Activated CD4-positive, alpha-beta memory T cell treated with anti-CD3 and anti-CD28 coated beads, Interleukin-2, amount 10 ng/mL, durations not matched to agents 7 days and 5 days (primary cell): ENCODE measurements around the gene FBXO42. TPM values are rescaled to one million over a fixed set of nuclear protein-coding genes. Genes with fewer than 3 reads are reported as not detected.
A peak's percentile ranks its signal among the peaks of the same experiment; 100 is the strongest.

ENCODE experiments used
- CTCF ChIA-PET: fragments of 350-600 bp; sonication (Branson Sonifier 250); formaldehyde crosslinking; loops from one replicate; lab custom pipeline; 2021; ENCODE audit warnings: antibody characterized with exemption, inconsistent platforms; lab: Charles Lee
- POLR2A ChIA-PET: fragments of 350-600 bp; sonication (Branson Sonifier 250); formaldehyde crosslinking; loops from one replicate; lab custom pipeline; 2021; ENCODE audit warnings: antibody characterized with exemption; lab: Charles Lee
- DNase-seq: peaks from one replicate; pipeline ENCODE4 v3.0.0-alpha.2; 2020
- H3K27ac Mint-ChIP-seq: one replicate; pipeline ENCODE4 v1.8.0; 2021; ENCODE audit warnings: mild to moderate bottlenecking, mixed read lengths
- H3K27me3 Mint-ChIP-seq: one replicate; pipeline ENCODE4 v1.8.0; 2021; ENCODE audit warnings: mixed read lengths
- H3K36me3 Mint-ChIP-seq: one replicate; pipeline ENCODE4 v1.8.0; 2021; ENCODE audit warnings: low read depth, mixed read lengths
- H3K4me1 Mint-ChIP-seq: one replicate; pipeline ENCODE4 v1.8.0; 2021; ENCODE audit warnings: mixed read lengths
- H3K4me3 Mint-ChIP-seq: one replicate; pipeline ENCODE4 v1.8.0; 2021; ENCODE audit warnings: mild to moderate bottlenecking, mixed read lengths
- H3K9me3 Mint-ChIP-seq: one replicate; pipeline ENCODE4 v1.8.0; 2021; ENCODE audit warnings: mixed read lengths
- total RNA-seq, 2 experiments: library from RNA; stranded (reverse); gene quantifications; one replicate each; pipeline ENCODE4 v1.2.3, GENCODE V29; 2021

FBXO42 gene
- total RNA-seq: 10 to 100 TPM; 19.9 to 20.7 TPM

- Mint-ChIP-seq H3K9me3 (no peaks in the 10 kb centered on the region), H3K27ac (peak within 1 kb of the TSS; percentile 91), H3K36me3 (peaks cover 13% of the 10 kb centered on the region), H3K4me1 (peaks cover 31% of the 10 kb centered on the region), H3K4me3 (peak within 1 kb of the TSS; percentile 86), H3K27me3 (no peaks in the 10 kb centered on the region)
- CTCF ChIA-PET: interaction anchor here (0.9 to 8.4 kb wide), 11 partner anchors 8 to 273 kb away, joined by 3 to 94 read pairs (median 4); no protein-coding TSS in a partner anchor
- POLR2A ChIA-PET: interaction anchor here (0.5 to 2.9 kb wide), 13 partner anchors 15 to 518 kb away, joined by 3 to 109 read pairs (median 4); partner anchors contain the start of genes NECAP2, SPEN, SZRD1 and ZBTB17
- DNase-seq: peak; percentile 94
Measured at GRCh38 chr1:16351994-16352841, at the start of gene FBXO42. FBXO42 (minus strand) TSS chr1:16352480; CDS start chr1:16315418, 37,062 bp downstream.

GRCh38 chr1:16398371-16398953 lies 46.2 kb upstream of the FBXO42 start:
- Mint-ChIP-seq H3K27ac (no peak overlapping the region), H3K36me3 (peaks cover 47% of the 10 kb centered on the region), H3K4me1 (peaks cover 10% of the 10 kb centered on the region), H3K4me3 (no peak overlapping the region), H3K9me3 (no peaks in the 10 kb centered on the region), H3K27me3 (no peaks in the 10 kb centered on the region)
- POLR2A ChIA-PET: interaction anchor here (1.2 kb wide), 1 partner anchor 42 kb away, joined by 3 read pairs; the partner anchor contains the start of gene NECAP2
- CTCF ChIA-PET: no interaction called here
- DNase-seq: no peak

- DNase-seq: no peak
- Mint-ChIP-seq H3K27ac (no peak overlapping the region), H3K36me3 (peaks cover 60% of the 10 kb centered on the region), H3K4me1 (peaks cover 21% of the 10 kb centered on the region), H3K27me3 (no peaks in the 10 kb centered on the region), H3K4me3 (no peak overlapping the region), H3K9me3 (no peaks in the 10 kb centered on the region)
- ChIA-PET POLR2A (interaction anchor here (1.2 kb wide), 1 partner anchor 23 kb away, joined by 3 read pairs; no protein-coding TSS in a partner anchor), CTCF (interaction anchor here (1.8 kb wide), 1 partner anchor 53 kb away, joined by 3 read pairs; no protein-coding TSS in a partner anchor)
Measured at GRCh38 chr1:16397120-16397519, 44.8 kb upstream of the FBXO42 start.

GRCh38 chr1:16396591-16396990 lies 44.3 kb upstream of the FBXO42 start:
- Mint-ChIP-seq H3K9me3 (no peaks in the 10 kb centered on the region), H3K27ac (peak overlapping the region; percentile 16), H3K4me3 (no peak overlapping the region), H3K27me3 (no peaks in the 10 kb centered on the region), H3K36me3 (peaks cover 64% of the 10 kb centered on the region), H3K4me1 (peaks cover 26% of the 10 kb centered on the region)
- no peak for DNase-seq
- POLR2A ChIA-PET: interaction anchor here (1.2 kb wide), 1 partner anchor 24 kb away, joined by 3 read pairs; no protein-coding TSS in a partner anchor
- CTCF ChIA-PET: interaction anchor here (1.8 kb wide), 1 partner anchor 53 kb away, joined by 3 read pairs; no protein-coding TSS in a partner anchor

GRCh38 chr1:16394977-16395376 lies 42.7 kb upstream of the FBXO42 start:
- DNase-seq: no peak
- ChIA-PET CTCF (no interaction called here), POLR2A (no interaction called here)
- Mint-ChIP-seq H3K9me3 (no peaks in the 10 kb centered on the region), H3K4me3 (no peak overlapping the region), H3K36me3 (peaks cover 69% of the 10 kb centered on the region), H3K27me3 (no peaks in the 10 kb centered on the region), H3K4me1 (peaks cover 41% of the 10 kb centered on the region), H3K27ac (no peak overlapping the region)

GRCh38 chr1:16393570-16394521 lies 41.6 kb upstream of the FBXO42 start:
- Mint-ChIP-seq H3K9me3 (no peaks in the 10 kb centered on the region), H3K27me3 (no peaks in the 10 kb centered on the region), H3K4me3 (no peak overlapping the region), H3K36me3 (peaks cover 62% of the 10 kb centered on the region), H3K4me1 (peaks cover 47% of the 10 kb centered on the region), H3K27ac (no peak overlapping the region)
- ChIA-PET CTCF (no interaction called here), POLR2A (interaction anchor here (1.6 kb wide), 1 partner anchor 27 kb away, joined by 3 read pairs; no protein-coding TSS in a partner anchor)
- no peak for DNase-seq

- CTCF ChIA-PET: no interaction called here
- peaks cover 52% of the 10 kb centered on the region for H3K4me1 Mint-ChIP-seq
Measured at GRCh38 chr1:16392740-16393569, 40.7 kb upstream of the FBXO42 start.

GRCh38 chr1:16391411-16391810 lies 39.1 kb upstream of the FBXO42 start:
- POLR2A ChIA-PET: interaction anchor here (1.1 to 1.9 kb wide), 4 partner anchors 10 to 43 kb away, joined by 3 to 6 read pairs (median 4); no protein-coding TSS in a partner anchor
- Mint-ChIP-seq H3K27me3 (no peaks in the 10 kb centered on the region), H3K4me3 (no peak overlapping the region)

More at GRCh38 chr1:16392740-16393569, 40.7 kb upstream of the FBXO42 start:
- no peak overlapping the region for H3K4me3 Mint-ChIP-seq
- H3K9me3 Mint-ChIP-seq: no peaks in the 10 kb centered on the region
- peaks cover 60% of the 10 kb centered on the region for H3K36me3 Mint-ChIP-seq
- POLR2A ChIA-PET: interaction anchor here (0.7 to 1.9 kb wide), 3 partner anchors 25 to 512 kb away, joined by 3 to 6 read pairs (median 3); no protein-coding TSS in a partner anchor
- H3K27ac Mint-ChIP-seq: peak overlapping the region; percentile 78
- DNase-seq: no peak
- no peaks in the 10 kb centered on the region for H3K27me3 Mint-ChIP-seq

GRCh38 chr1:16387201-16388188 lies 35.2 kb upstream of the FBXO42 start:
- no peak for DNase-seq
- Mint-ChIP-seq H3K4me3 (peak overlapping the region; percentile 68), H3K9me3 (no peaks in the 10 kb centered on the region), H3K27me3 (no peaks in the 10 kb centered on the region), H3K4me1 (peaks cover 73% of the 10 kb centered on the region), H3K36me3 (peaks cover 26% of the 10 kb centered on the region), H3K27ac (peak overlapping the region; percentile 54)
- CTCF ChIA-PET: interaction anchor here (1.4 kb wide), 1 partner anchor 24 kb away, joined by 3 read pairs; no protein-coding TSS in a partner anchor
- POLR2A ChIA-PET: interaction anchor here (0.7 to 3.1 kb wide), 8 partner anchors 12 to 53 kb away, joined by 3 to 20 read pairs (median 4); partner anchors contain the start of genes FBXO42, NECAP2 and SZRD1

More at GRCh38 chr1:16391411-16391810, 39.1 kb upstream of the FBXO42 start:
- Mint-ChIP-seq H3K9me3 (no peaks in the 10 kb centered on the region), H3K27ac (peak overlapping the region; percentile 78), H3K36me3 (peaks cover 46% of the 10 kb centered on the region), H3K4me1 (peaks cover 56% of the 10 kb centered on the region)
- DNase-seq: peak; percentile 25
- CTCF ChIA-PET: interaction anchor here (1.2 kb wide), 1 partner anchor 49 kb away, joined by 4 read pairs; the partner anchor contains the start of gene NECAP2

- Mint-ChIP-seq H3K4me1 (peaks cover 66% of the 10 kb centered on the region), H3K27ac (peak overlapping the region; percentile 23), H3K9me3 (no peaks in the 10 kb centered on the region), H3K36me3 (peaks cover 22% of the 10 kb centered on the region), H3K27me3 (no peaks in the 10 kb centered on the region), H3K4me3 (peak overlapping the region; percentile 5)
- CTCF ChIA-PET: interaction anchor here (1.2 kb wide), 1 partner anchor 32 kb away, joined by 3 read pairs; no protein-coding TSS in a partner anchor
- POLR2A ChIA-PET: interaction anchor here (0.7 to 3.1 kb wide), 6 partner anchors 11 to 54 kb away, joined by 3 to 20 read pairs (median 5); partner anchors contain the start of genes FBXO42, NECAP2 and SZRD1
- DNase-seq: no peak
Measured at GRCh38 chr1:16386454-16387113, 34.3 kb upstream of the FBXO42 start.
